Keratinocyte (primary cell): ENCODE data around the gene LRIG1. TPM values are rescaled to one million over a fixed set of nuclear protein-coding genes. Genes with fewer than 3 reads are reported as not detected.

Experiments
- DNase-seq: peaks from one replicate; pipeline ENCODE4 v3.0.0-alpha.2; 2011; ENCODE audit warnings: low read depth, missing footprints, low spot score
- FAIRE-seq: peaks from 2 replicates; lab custom pipeline; 2011; peaks lifted over from hg19 to GRCh38; lab: Jason Lieb, UNC
- H2AFZ ChIP-seq: 2 replicates; pipeline ENCODE4 v1.6.0; 2012; ENCODE audit warnings: low read length, control low read depth, inconsistent platforms; ENCODE audit not compliant: control insufficient read depth
- H3K27ac ChIP-seq: 2 replicates; pipeline ENCODE4 v1.5.1; 2011; ENCODE audit warnings: low read length; ENCODE audit not compliant: control insufficient read depth, insufficient read depth
- H3K27me3 ChIP-seq: 3 replicates; pipeline ENCODE4 v1.6.0; 2011; ENCODE audit warnings: low read length; ENCODE audit not compliant: control insufficient read depth, insufficient read depth; ENCODE audit errors: extremely low read depth
- H3K36me3 ChIP-seq, 2 experiments: 2 replicates in 1 of 2; 3 replicates in 1 of 2; pipeline ENCODE4 v1.5.1; 2011; ENCODE audit warnings: low read length in 2 of 2, mild to moderate bottlenecking in 1 of 2; ENCODE audit not compliant: control insufficient read depth in 2 of 2, insufficient read depth in 2 of 2; ENCODE audit errors: extremely low read depth in 1 of 2
- H3K4me1 ChIP-seq: 3 replicates; pipeline ENCODE4 v1.5.1; 2011; ENCODE audit warnings: low read length; ENCODE audit not compliant: control insufficient read depth, insufficient read depth; ENCODE audit errors: extremely low read depth
- H3K4me2 ChIP-seq: 3 replicates; pipeline ENCODE4 v1.6.0; 2011; ENCODE audit warnings: low read depth, low read length; ENCODE audit not compliant: control insufficient read depth, insufficient read depth; ENCODE audit errors: extremely low read depth
- H3K4me3 ChIP-seq, 3 experiments: fragments of 200-600 bp in 1 of 3; sonication (generic) in 1 of 3; 2 replicates in 2 of 3; 3 replicates in 1 of 3; pipeline ENCODE4 v1.5.1; 2011 to 2016; ENCODE audit warnings: low read length in 3 of 3, mild to moderate bottlenecking in 3 of 3, control low read depth in 2 of 3, inconsistent platforms in 1 of 3, low read depth in 1 of 3, mixed read lengths in 1 of 3, mixed run types in 1 of 3, moderate library complexity in 1 of 3; ENCODE audit not compliant: control insufficient read depth in 2 of 3, insufficient read depth in 2 of 3; ENCODE audit errors: extremely low read depth in 1 of 3
- H3K79me2 ChIP-seq: 2 replicates; pipeline ENCODE4 v1.6.0; 2012; ENCODE audit warnings: low read length; ENCODE audit not compliant: control insufficient read depth, insufficient read depth
- H3K9ac ChIP-seq: 3 replicates; pipeline ENCODE4 v1.6.0; 2011; ENCODE audit warnings: low read length; ENCODE audit not compliant: control insufficient read depth, insufficient read depth; ENCODE audit errors: extremely low read depth
- H3K9me1 ChIP-seq: 3 replicates; pipeline ENCODE4 v1.6.0; 2011; ENCODE audit warnings: low read length; ENCODE audit not compliant: control insufficient read depth, insufficient read depth; ENCODE audit errors: extremely low read depth
- H3K9me3 ChIP-seq: 2 replicates; pipeline ENCODE4 v1.5.1; 2012; ENCODE audit warnings: low read depth, low read length; ENCODE audit not compliant: control insufficient read depth
- H4K20me1 ChIP-seq: 3 replicates; pipeline ENCODE4 v1.6.0; 2011; ENCODE audit warnings: low read length; ENCODE audit not compliant: control insufficient read depth, insufficient read depth; ENCODE audit errors: extremely low read depth
- CTCF ChIP-seq, 3 experiments: IDR thresholded peaks in 1 of 3; conservative IDR thresholded peaks in 1 of 3; optimal IDR thresholded peaks in 1 of 3; 2 replicates in 2 of 3; 3 replicates in 1 of 3; pipeline versions ENCODE3 to v1.5.1; 2011; ENCODE audit warnings: low read length in 3 of 3, mild to moderate bottlenecking in 3 of 3, moderate library complexity in 2 of 3, control low read depth in 1 of 3, inconsistent platforms in 1 of 3; ENCODE audit not compliant: insufficient read depth in 2 of 3; ENCODE audit errors: extremely low read depth in 1 of 3
- EZH2 ChIP-seq: IDR thresholded peaks from one replicate; pipeline ENCODE4 v1.6.1; 2012; ENCODE audit warnings: inconsistent platforms, mild to moderate bottlenecking, low read length, moderate library complexity
- dilution Hi-C: fragments of 300-500 bp; cut with MboI; formaldehyde crosslinking; loops from one replicate; pipeline ENCODE4 v1.7.0; 2020; ENCODE audit warnings: low sequenced_read_pairs; ENCODE audit not compliant: extremely low pct_ligation_motif_present
- polyA plus RNA-seq, 5 experiments: library from polyadenylated mRNA; depleted of rRNA in 3 of 5; stranded (reverse) in 3 of 5; stranded (forward) in 1 of 5; unstranded in 1 of 5; fragments of >200 nt; gene quantifications; 1 replicate in 1 of 5; 2 replicates in 3 of 5; 3 replicates in 1 of 5; pipeline versions ENCODE4 v1.2.1 to v1.2.3, GENCODE V29; 2011 to 2012; ENCODE audit warnings: missing spikeins in 2 of 5, low read depth in 1 of 5, low replicate concordance in 1 of 5

LRIG1 gene
- polyA plus RNA-seq, 1 donor (not counting 4 experiments of a cell fraction or from before 2014, with no cell fraction given), result 17.2 TPM

GRCh38 chr3:66426135-66426534, 74.7 kb downstream of the LRIG1 start:
- H2AFZ ChIP-seq, result no peak overlapping the region
- no peak overlapping the region for H3K9ac ChIP-seq
- no peak overlapping the region for H3K4me3 ChIP-seq
- no peak overlapping the region for H3K4me2 ChIP-seq
- H3K9me1 ChIP-seq, result no peaks in the 10 kb centered on the region
- H3K27ac ChIP-seq, result no peak overlapping the region
- H3K79me2 ChIP-seq, result peaks cover 36% of the 10 kb centered on the region
- TF ChIP-seq EZH2 (no peak), CTCF (optimal IDR thresholded peaks at IDR 0.05 in 1 of 3, IDR thresholded peaks at IDR 0.05 in 1 of 3, conservative IDR thresholded peaks at IDR 0.05 in 1 of 3; ENCODE audit: extremely low read depth in 1 of 3, insufficient read depth in 2 of 3, low read length in 3 of 3) (no peak)
- H3K4me1 ChIP-seq, result peaks cover 33% of the 10 kb centered on the region
- H4K20me1 ChIP-seq, result no peaks in the 10 kb centered on the region
- H3K27me3 ChIP-seq, result no peaks in the 10 kb centered on the region
- DNase-seq (no peak), FAIRE-seq (no peak)
- no peaks in the 10 kb centered on the region for H3K36me3 ChIP-seq
- H3K9me3 ChIP-seq, result no peaks in the 10 kb centered on the region
- dilution Hi-C loops, result no loop called here

GRCh38 chr3:66425576-66426114, 75.2 kb downstream of the LRIG1 start:
- H3K27me3 ChIP-seq, result no peaks in the 10 kb centered on the region
- no peak for FAIRE-seq
- H3K36me3 ChIP-seq, result no peaks in the 10 kb centered on the region
- peaks cover 28% of the 10 kb centered on the region for H3K4me1 ChIP-seq
- no peak overlapping the region for H3K27ac ChIP-seq
- no peaks in the 10 kb centered on the region for H3K9me3 ChIP-seq
- H3K4me2 ChIP-seq, result no peak overlapping the region
- H3K4me3 ChIP-seq, result no peak overlapping the region
- H3K79me2 ChIP-seq, result peaks cover 32% of the 10 kb centered on the region
- H2AFZ ChIP-seq, result no peak overlapping the region
- dilution Hi-C loops, result no loop called here
- H3K9me1 ChIP-seq, result no peaks in the 10 kb centered on the region
- DNase-seq, result no peak
- TF ChIP-seq CTCF (optimal IDR thresholded peaks at IDR 0.05 in 1 of 3, IDR thresholded peaks at IDR 0.05 in 1 of 3, conservative IDR thresholded peaks at IDR 0.05 in 1 of 3; ENCODE audit: extremely low read depth in 1 of 3, insufficient read depth in 2 of 3, low read length in 3 of 3) (no peak), EZH2 (no peak)
- H4K20me1 ChIP-seq, result no peaks in the 10 kb centered on the region
- no peak overlapping the region for H3K9ac ChIP-seq
